ENCODE results near the gene TRPV6.

TRPV6 gene

DNA sequence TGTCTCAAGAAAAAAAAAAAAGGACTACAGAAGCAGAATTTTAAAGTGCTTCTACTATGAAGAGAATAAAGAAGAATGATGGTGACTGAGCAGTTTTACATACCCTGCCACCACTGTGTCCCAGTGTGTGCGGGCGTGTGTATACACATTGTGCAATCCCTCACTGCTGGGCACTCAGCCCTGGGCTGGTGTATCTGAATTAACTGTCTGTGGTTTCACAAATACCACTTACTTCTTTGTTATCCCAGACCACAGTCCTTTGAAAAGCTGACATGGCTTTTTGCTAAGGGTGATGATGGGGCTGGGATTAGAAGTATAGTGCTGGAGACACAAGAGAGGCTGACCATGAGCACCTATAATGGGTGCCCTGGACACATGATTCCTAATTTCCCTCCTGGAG, 21.1 kb upstream of the TRPV6 start:
- DNase-seq = no peak

DNA sequence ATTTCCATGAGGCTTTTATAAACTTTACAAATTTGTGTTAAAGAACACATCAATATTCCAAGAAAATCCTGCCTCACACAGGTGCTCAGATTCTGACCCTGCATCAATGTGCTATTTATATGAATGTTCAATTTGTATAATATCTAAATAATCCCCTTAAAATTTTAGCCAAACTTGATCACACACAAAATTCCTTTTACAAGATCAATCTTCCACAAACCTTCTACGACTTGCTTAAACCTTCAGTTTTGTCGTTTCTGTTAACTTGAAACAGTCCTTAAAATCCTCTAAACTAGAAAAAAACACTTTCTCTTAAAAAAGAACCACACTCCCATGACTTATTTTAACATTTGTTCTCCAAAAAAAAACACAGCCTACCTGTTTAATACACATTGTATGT, 20.2 kb upstream of the TRPV6 start:
- no peak for DNase-seq

- DNase-seq = no peak
Measured at GRCh38 chr7:142904128-142904527, 18.6 kb upstream of the TRPV6 start.

- DNase-seq = no peak
Measured at GRCh38 chr7:142901426-142902259, 16.1 kb upstream of the TRPV6 start.

DNA sequence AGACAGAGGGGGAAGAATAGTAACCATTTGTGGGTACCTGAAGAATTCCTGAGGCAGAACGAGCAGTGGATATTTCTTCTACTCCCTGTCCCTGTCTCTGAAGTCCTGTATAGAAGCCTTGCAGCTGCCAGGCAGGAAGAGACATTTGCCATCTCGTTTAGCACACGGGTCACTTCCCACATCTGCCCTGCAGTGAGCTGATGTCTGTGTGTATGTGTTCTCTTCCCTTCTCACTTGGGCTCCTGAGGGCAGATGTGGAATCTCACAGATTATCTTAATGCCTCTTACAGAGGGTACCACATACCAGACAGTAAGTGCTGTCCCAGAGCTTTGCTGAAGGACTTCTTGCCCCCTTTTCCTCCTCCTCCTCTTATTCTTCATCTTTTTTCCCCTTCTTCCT, 14.1 kb upstream of the TRPV6 start:
- no peak for DNase-seq

- DNase-seq = no peak
Measured at GRCh38 chr7:142898377-142899170, 13.0 kb upstream of the TRPV6 start.

- DNase-seq = no peak
Measured at GRCh38 chr7:142897691-142898090, 12.1 kb upstream of the TRPV6 start.

DNA sequence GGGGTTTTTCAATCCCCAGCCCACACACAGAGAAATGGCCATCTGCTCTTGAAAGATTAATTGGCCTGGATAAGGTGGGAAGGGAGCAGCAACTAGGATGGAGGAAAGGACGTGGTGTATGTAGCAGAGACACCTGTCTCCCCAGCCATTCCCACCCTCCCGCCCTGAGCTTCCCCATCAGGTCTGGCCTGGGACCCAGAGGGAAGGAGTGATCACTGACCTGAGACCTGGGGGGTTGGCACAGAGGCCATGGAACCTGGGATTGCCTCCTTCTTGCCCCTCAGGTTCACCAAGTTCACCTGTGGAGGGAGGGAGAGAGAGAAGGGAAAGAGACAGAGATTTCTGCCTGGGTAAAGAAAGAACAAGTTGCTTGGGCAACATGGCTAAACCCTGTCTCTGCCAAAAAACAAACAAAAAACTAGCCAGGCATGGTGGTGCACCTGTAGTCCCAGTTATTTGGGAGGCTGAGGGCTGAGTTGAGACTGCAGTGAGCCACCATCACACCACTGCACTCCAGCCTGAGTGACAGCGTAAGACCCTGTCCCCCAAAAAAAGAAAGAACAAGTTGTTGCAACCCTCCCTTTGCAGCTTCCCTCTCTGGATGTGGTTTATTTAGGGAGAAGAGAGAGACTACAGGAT, 11.3 kb upstream of the TRPV6 start:
- DNase-seq = no peak

DNA sequence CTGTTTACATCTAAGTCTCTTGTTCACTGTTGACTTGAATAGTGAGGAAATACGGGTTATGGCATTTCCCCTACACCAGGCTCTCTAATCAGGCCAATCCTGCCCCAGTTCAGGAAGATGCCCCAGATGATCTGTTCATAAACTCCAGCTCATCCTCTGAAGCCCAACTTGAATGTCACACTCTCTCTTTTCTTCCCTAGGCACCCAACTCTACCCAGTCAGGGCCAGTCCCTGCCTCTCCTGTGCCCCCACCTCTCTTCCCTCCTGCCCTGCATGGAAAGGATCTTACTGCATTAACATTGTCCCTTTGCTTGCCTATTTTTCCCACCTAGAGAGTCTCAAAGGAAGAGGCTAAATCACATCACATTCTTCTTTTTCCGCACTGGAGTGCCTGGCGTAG, 10.6 kb upstream of the TRPV6 start:
- DNase-seq = no peak

DNA sequence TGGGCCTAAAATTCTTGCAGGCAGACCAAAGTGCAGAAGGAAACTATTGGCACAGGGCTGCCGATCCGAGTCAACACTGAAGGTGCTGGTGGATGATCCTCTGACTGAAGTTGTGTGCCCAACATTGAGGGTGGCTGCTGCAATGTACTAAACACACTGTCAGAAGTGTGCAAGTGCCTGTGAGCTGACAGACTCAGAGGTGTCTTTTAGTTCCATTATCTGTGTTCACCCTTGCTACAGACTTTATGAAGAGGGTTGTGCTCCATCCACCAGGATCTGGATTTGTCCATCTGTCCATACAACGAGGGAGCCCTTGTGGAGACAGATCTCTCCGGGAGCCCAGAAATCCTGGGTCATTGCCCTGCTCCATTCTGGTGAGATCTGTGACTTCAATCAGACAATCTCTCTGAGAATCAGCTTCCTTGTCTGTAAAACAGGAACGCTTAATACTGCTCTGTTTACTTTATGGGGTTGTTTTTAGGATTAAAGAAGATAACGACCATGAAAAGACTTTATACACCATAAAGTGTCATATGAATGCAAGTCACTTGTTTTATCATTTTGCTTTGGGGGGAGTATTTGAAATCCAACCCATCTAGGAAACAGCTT, 9.5 kb upstream of the TRPV6 start:
- no peak for DNase-seq

DNA sequence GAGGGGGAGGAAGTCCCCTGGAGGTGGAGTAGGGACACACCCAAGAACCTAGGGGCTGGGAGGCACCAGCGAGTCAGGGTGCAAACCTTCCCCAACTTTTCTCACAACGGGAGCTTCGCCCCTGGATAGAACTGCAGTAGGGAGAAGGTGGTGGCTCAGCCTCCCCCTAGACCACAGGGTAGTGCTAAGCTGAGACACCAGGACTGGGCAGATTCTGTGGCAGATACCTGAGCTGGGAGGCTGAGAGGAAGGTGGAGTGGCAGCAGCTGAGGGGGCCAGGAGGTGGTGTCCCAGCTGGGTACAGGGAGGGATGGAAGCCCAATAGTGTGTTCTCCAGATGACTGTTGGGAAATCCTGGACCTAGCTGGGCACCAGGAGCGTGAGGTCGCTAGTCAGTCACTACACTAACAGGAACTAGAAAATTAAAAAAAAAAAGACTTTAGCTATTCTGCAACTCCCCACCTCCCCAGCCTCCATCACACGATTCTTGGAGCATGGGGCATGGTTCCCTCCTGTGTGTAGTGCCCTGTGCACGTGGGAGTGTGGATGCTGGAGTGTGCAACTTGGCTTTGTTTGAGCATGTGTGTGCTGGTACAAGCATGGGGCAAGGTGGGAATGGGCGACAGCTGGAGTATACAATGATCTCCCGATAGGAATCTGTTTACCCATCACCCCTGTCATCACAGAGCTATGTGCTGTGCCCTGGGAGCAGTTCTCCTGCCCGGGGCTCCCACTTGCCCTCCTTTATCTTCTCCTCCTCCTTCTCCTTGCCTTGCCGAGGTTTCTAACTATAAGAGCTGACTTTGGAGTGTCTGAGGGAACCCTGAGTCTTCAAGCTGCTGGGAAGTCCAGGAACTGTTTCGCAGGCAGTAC, 8.8 kb upstream of the TRPV6 start:
- no peak for DNase-seq

- DNase-seq = no peak
Measured at GRCh38 chr7:142892951-142893350, 7.4 kb upstream of the TRPV6 start.

GRCh38 chr7:142891490-142892082, 6.0 kb upstream of the TRPV6 start:
- no peak for DNase-seq

DNA sequence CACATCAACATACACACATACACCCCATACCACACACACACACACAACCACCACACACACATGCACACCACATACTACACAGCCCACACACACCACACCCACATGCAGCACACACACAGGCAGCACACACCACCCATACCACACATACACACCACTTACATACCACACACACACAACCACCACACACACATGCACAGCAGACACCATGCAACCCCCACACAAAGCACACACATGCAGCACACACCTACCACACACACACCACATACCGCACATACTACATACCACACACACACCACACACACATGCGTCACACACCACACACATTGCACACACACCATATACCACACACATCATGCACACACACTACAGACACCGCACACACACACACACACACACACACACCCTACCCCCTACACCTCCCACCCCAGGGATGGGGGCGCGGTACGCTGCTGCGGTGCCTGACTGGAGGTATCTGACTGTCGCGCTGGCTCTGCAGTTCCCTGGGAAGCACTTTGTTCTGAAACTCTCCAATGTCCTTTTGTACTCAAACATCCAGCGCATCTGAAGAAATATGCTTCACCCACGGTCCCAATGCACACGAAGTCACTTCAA, 5.4 kb upstream of the TRPV6 start:
- no peak for DNase-seq

DNA sequence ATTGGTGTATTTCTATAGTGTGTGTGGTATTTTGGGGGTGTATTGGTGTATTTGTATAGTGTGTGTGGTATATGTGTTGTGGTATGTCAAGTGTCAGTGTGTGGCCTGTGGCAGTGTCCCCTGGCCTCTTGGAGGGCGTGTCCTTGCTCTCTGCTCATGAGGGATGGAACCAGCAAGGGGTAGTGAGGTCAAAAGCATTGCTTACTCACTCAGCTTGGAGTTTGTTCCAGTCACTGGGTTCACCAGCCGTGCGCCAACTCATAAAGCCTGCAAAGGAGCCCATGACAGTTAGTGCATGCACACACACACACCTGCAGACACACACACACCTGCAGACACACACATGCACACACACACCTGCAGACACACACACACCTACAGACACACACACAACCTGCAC, 4.3 kb upstream of the TRPV6 start:
- DNase-seq = no peak

- no peak for DNase-seq
Measured at GRCh38 chr7:142887282-142888015, 1.9 kb upstream of the TRPV6 start.

DNA sequence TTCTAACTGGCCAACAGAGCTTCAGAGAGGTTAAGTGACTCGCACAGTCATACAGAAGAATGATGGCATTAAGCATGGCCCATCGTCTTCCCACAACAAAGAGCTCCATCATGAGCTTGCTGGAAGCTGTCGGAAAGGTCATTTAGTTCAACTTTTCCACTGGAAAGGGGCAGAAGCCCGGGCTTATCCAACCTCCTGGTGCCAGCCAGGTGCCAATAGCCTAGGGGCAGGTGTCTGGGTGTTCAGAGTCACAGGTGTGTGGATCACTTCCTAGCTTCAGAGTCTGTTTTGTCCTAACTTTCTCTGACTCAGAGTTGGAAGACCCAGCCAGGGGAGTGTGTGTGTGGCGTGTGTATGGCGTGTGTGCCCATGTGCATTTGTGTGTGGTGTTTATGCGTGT, 1.3 kb upstream of the TRPV6 start:
- no peak for DNase-seq

GRCh38 chr7:142884286-142884640, 1.3 kb downstream of the TRPV6 start:
- no peak for DNase-seq

- no peak for DNase-seq
Measured at GRCh38 chr7:142883571-142884285, 1.8 kb downstream of the TRPV6 start.

GRCh38 chr7:142883145-142883544, 2.4 kb downstream of the TRPV6 start:
- DNase-seq = no peak

Measured in right hindlimb (tissue), 1 donor.